Gastroesophageal sphincter (tissue), 3 donors: ENCODE results near the gene LGALS9C.
"Not testable (repeated sequence)": the region's sequence is repeated elsewhere in the genome, so short reads cannot be mapped to it uniquely, and the experiment has no call there.

ENCODE experiments used
- CTCF ChIP-seq, 4 experiments: fragments of 200-600 bp in 2 of 4; fragments of 450-650 bp in 2 of 4; sonication (generic) in 1 of 4; IDR thresholded peaks; one replicate each; pipeline ENCODE4 v1.5.1; 2017 to 2019; ENCODE audit warnings: antibody characterized with exemption in 4 of 4, mild to moderate bottlenecking in 2 of 4, moderate library complexity in 2 of 4
- EP300 ChIP-seq: sonication (generic); formaldehyde crosslinking; IDR thresholded peaks from one replicate; pipeline ENCODE4 v1.6.1; 2017; ENCODE audit warnings: antibody characterized with exemption, mild to moderate bottlenecking
- POLR2A ChIP-seq, 2 donors: fragments of 450-650 bp; IDR thresholded peaks; one replicate each; pipeline ENCODE4 v1.6.1; 2017; ENCODE audit warnings: antibody characterized with exemption in 2 of 2, mild to moderate bottlenecking in 2 of 2, moderate library complexity in 1 of 2

GRCh38 chr17:18478362-18478761 is 1.8 kb downstream of the LGALS9C start:
- TF ChIP-seq EP300; CTCF (IDR thresholded peaks at IDR 0.05); POLR2A (IDR thresholded peaks at IDR 0.05): not testable (repeated sequence)
